Left lobe of liver (tissue), 2 donors: Measurements from ENCODE around the gene TPRX2. TPM values are rescaled to one million over a fixed set of nuclear protein-coding genes. Genes with fewer than 3 reads are reported as not detected.
"Not testable (repeated sequence)": the region's sequence is repeated elsewhere in the genome, so short reads cannot be mapped to it uniquely, and the experiment has no call there.

Experiments
- ATAC-seq: fragments of 200-7000 bp; cut with Tn5 transposase; one replicate; pipeline ENCODE4 v1.9.1; 2020; ENCODE audit warnings: mild to moderate bottlenecking, moderate library complexity
- DNase-seq: peaks from one replicate; pipeline ENCODE4 v3.0.0-alpha.2; 2020; ENCODE audit warnings: low spot score
- total RNA-seq: library from RNA; stranded (reverse); gene quantifications from one replicate; pipeline ENCODE4 v1.2.1, GENCODE V29; 2021
- donor health status: DM: no; HTN: no; CAD: no; lungs with moderate emphysema.
- donor health status: DM: no; HTN: yes; CAD: no.

TPRX2 gene
- not detected for total RNA-seq

- not testable (repeated sequence) for ATAC-seq, DNase-seq
These were observed at the start of gene TPRX2 for GRCh38 chr19:47858646-47859285. TSS of gene TPRX2 (plus strand) at chr19:47859235. CDS start at chr19:47859247, 12 bp downstream.

- ATAC-seq (peak; percentile 96), DNase-seq (peak; percentile 71)
These were observed 45.6 kb upstream of the TPRX2 start for GRCh38 chr19:47813304-47813994.

GRCh38 chr19:47813995-47814328, 45.1 kb upstream of the TPRX2 start:
- DNase-seq (no peak), ATAC-seq (no peak)

- not testable (repeated sequence) for ATAC-seq, DNase-seq
These were observed 42.8 kb upstream of the TPRX2 start for GRCh38 chr19:47816270-47816669.

- not testable (repeated sequence) for ATAC-seq, DNase-seq
These were observed 40.8 kb upstream of the TPRX2 start for GRCh38 chr19:47818221-47818620.

- ATAC-seq (no peak), DNase-seq (no peak)
These were observed 39.2 kb upstream of the TPRX2 start for GRCh38 chr19:47819858-47820257.

- no peak for DNase-seq
- no peak for ATAC-seq
These were observed 38.6 kb upstream of the TPRX2 start for GRCh38 chr19:47820410-47820809.

- ATAC-seq (no peak), DNase-seq (no peak)
These were observed 37.5 kb upstream of the TPRX2 start, which contains the start of gene CRX for GRCh38 chr19:47821460-47822020. TSS of gene CRX (plus strand) at chr19:47821937. CDS start at chr19:47834444, 12,507 bp downstream.

GRCh38 chr19:47824396-47824795, 34.6 kb upstream of the TPRX2 start:
- ATAC-seq: no peak
- no peak for DNase-seq

- DNase-seq (no peak), ATAC-seq (no peak)
These were observed 32.2 kb upstream of the TPRX2 start for GRCh38 chr19:47826800-47827199.

GRCh38 chr19:47832723-47833122, 26.3 kb upstream of the TPRX2 start:
- DNase-seq (no peak), ATAC-seq (no peak)

- DNase-seq (no peak), ATAC-seq (no peak)
These were observed 23.0 kb upstream of the TPRX2 start for GRCh38 chr19:47836038-47836437.

GRCh38 chr19:47839411-47839810, 19.6 kb upstream of the TPRX2 start:
- ATAC-seq (no peak), DNase-seq (no peak)

- ATAC-seq (no peak), DNase-seq (no peak)
These were observed 19.1 kb upstream of the TPRX2 start for GRCh38 chr19:47839913-47840312.

GRCh38 chr19:47842941-47843340, 16.1 kb upstream of the TPRX2 start:
- DNase-seq (no peak), ATAC-seq (no peak)

- no peak for DNase-seq
- no peak for ATAC-seq
These were observed 10.6 kb upstream of the TPRX2 start for GRCh38 chr19:47848425-47848822.

GRCh38 chr19:47848823-47849473, 10.1 kb upstream of the TPRX2 start:
- ATAC-seq (peak; percentile 19), DNase-seq (no peak)

- DNase-seq (no peak), ATAC-seq (no peak)
These were observed 6.0 kb upstream of the TPRX2 start for GRCh38 chr19:47853003-47853402.

- DNase-seq (no peak), ATAC-seq (no peak)
These were observed 4.6 kb upstream of the TPRX2 start for GRCh38 chr19:47854459-47854858.

GRCh38 chr19:47858231-47858630, 804 bp upstream of the TPRX2 start:
- not testable (repeated sequence) for DNase-seq, ATAC-seq

GRCh38 chr19:47859838-47860237, 803 bp downstream of the TPRX2 start:
- not testable (repeated sequence) for ATAC-seq, DNase-seq
